HEK293 (cell line): ENCODE data around the gene ACBD3.

Source experiments
- CTCF ChIA-PET: fragments of 350-600 bp; formaldehyde crosslinking; extraction: SDS; loops from one replicate; lab custom pipeline; 2021; ENCODE audit warnings: antibody characterized with exemption; lab: Yijun Ruan, JAX
- POLR2A ChIA-PET: fragments of 300-600 bp; formaldehyde crosslinking; extraction: SDS; loops from one replicate; lab custom pipeline; 2020; ENCODE audit warnings: antibody characterized with exemption, inconsistent platforms; lab: Yijun Ruan, JAX
- H3K27ac ChIP-seq: fragments of 200-500 bp; sonication (Bioruptor generic); 2 replicates; pipeline ENCODE4 v1.5.1; 2014; ENCODE audit warnings: low read depth, low read length, control low read depth, inconsistent platforms; ENCODE audit errors: extremely low read depth
- H3K36me3 ChIP-seq, 2 experiments: fragments of 200-500 bp in 1 of 2; sonication (Bioruptor generic) in 1 of 2; 1 replicate in 1 of 2; 2 replicates in 1 of 2; pipeline ENCODE4 v1.5.1; 2014 to 2017; ENCODE audit warnings: inconsistent platforms in 2 of 2, low read length in 2 of 2; ENCODE audit not compliant: control insufficient read depth in 2 of 2, insufficient read depth in 1 of 2
- H3K4me1 ChIP-seq: fragments of 200-500 bp; sonication (Bioruptor generic); 2 replicates; pipeline ENCODE4 v1.5.1; 2014; ENCODE audit warnings: mild to moderate bottlenecking, low read length, inconsistent platforms; ENCODE audit not compliant: control insufficient read depth, insufficient read depth
- H3K4me3 ChIP-seq: 2 replicates; pipeline ENCODE4 v1.5.1; 2011; ENCODE audit warnings: low read depth, mild to moderate bottlenecking, control low read depth, low read length, moderate library complexity
- H3K9me3 ChIP-seq: fragments of 200-500 bp; sonication (Bioruptor generic); 2 replicates; pipeline ENCODE4 v1.5.1; 2014; ENCODE audit warnings: low read depth, low read length, inconsistent platforms; ENCODE audit not compliant: control insufficient read depth, insufficient read depth
- GFI1B ChIP-seq: fragments of 450-650 bp; formaldehyde crosslinking; IDR thresholded peaks from 2 replicates; pipeline ENCODE4 v1.5.1; 2016; ENCODE audit warnings: missing biosample characterization, missing genetic modification characterization
- KLF9 ChIP-seq: fragments of 450-650 bp; formaldehyde crosslinking; IDR thresholded peaks from 2 replicates; pipeline ENCODE4 v1.5.1; 2016; ENCODE audit warnings: missing biosample characterization, missing genetic modification characterization, low read depth
- PRDM2 ChIP-seq: fragments of 450-650 bp; formaldehyde crosslinking; IDR thresholded peaks from 2 replicates; pipeline ENCODE4 v1.5.1; 2016; ENCODE audit warnings: missing biosample characterization, missing genetic modification characterization, borderline replicate concordance
- PRDM6 ChIP-seq: fragments of 450-650 bp; formaldehyde crosslinking; IDR thresholded peaks from 2 replicates; pipeline ENCODE4 v1.5.1; 2017; ENCODE audit warnings: missing biosample characterization, missing genetic modification characterization
- WT1 ChIP-seq: fragments of 450-650 bp; formaldehyde crosslinking; IDR thresholded peaks from 2 replicates; pipeline ENCODE4 v1.5.1; 2016; ENCODE audit warnings: missing biosample characterization, missing genetic modification characterization
- ZBTB48 ChIP-seq: fragments of 450-650 bp; formaldehyde crosslinking; IDR thresholded peaks from 2 replicates; pipeline ENCODE4 v1.5.1; 2016; ENCODE audit warnings: missing biosample characterization, missing genetic modification characterization
- ZBTB6 ChIP-seq: fragments of 450-650 bp; formaldehyde crosslinking; IDR thresholded peaks from 2 replicates; pipeline ENCODE4 v1.5.1; 2017; ENCODE audit warnings: missing biosample characterization, missing genetic modification characterization
- ZIC2 ChIP-seq: fragments of 450-650 bp; formaldehyde crosslinking; IDR thresholded peaks from 2 replicates; pipeline ENCODE4 v1.5.1; 2016; ENCODE audit warnings: missing biosample characterization, missing genetic modification characterization
- ZNF202 ChIP-seq: fragments of 450-650 bp; formaldehyde crosslinking; IDR thresholded peaks from 2 replicates; pipeline ENCODE4 v1.5.1; 2016; ENCODE audit warnings: missing biosample characterization, missing genetic modification characterization, borderline replicate concordance
- ZNF292 ChIP-seq: fragments of 450-650 bp; formaldehyde crosslinking; IDR thresholded peaks from 2 replicates; pipeline ENCODE4 v1.5.1; 2016; ENCODE audit warnings: low read depth, missing biosample characterization, missing genetic modification characterization, borderline replicate concordance
- ZNF335 ChIP-seq: fragments of 450-650 bp; formaldehyde crosslinking; conservative IDR thresholded peaks from 2 replicates; pipeline ENCODE4 v1.5.1; 2016; ENCODE audit warnings: missing biosample characterization, missing genetic modification characterization
- ZNF350 ChIP-seq: fragments of 450-650 bp; formaldehyde crosslinking; IDR thresholded peaks from 2 replicates; pipeline ENCODE4 v1.5.0; 2017; ENCODE audit warnings: missing biosample characterization, mild to moderate bottlenecking, missing genetic modification characterization
- ZNF571 ChIP-seq: fragments of 450-650 bp; formaldehyde crosslinking; IDR thresholded peaks from 2 replicates; pipeline ENCODE4 v1.5.0; 2017; ENCODE audit warnings: missing biosample characterization, missing genetic modification characterization
- ZNF629 ChIP-seq: fragments of 450-650 bp; formaldehyde crosslinking; IDR thresholded peaks from 2 replicates; pipeline ENCODE4 v1.5.1; 2017; ENCODE audit warnings: missing biosample characterization, missing genetic modification characterization
- ZNF670 ChIP-seq: fragments of 450-650 bp; formaldehyde crosslinking; IDR thresholded peaks from 2 replicates; pipeline ENCODE4 v1.5.1; 2016; ENCODE audit warnings: missing biosample characterization, missing genetic modification characterization, low read depth
- ZNF830 ChIP-seq: fragments of 450-650 bp; IDR thresholded peaks from 2 replicates; pipeline ENCODE4 v1.5.0; 2018; ENCODE audit warnings: missing biosample characterization, missing genetic modification characterization, low read depth, mild to moderate bottlenecking, moderate library complexity
- ZSCAN30 ChIP-seq: fragments of 450-650 bp; IDR thresholded peaks from 2 replicates; pipeline ENCODE4 v1.5.1; 2018; ENCODE audit warnings: missing biosample characterization, mild to moderate bottlenecking, missing genetic modification characterization, moderate library complexity
- TF ChIP-seq, protein P1 (sequence below): fragments of 450-650 bp; formaldehyde crosslinking; IDR thresholded peaks from 2 replicates; pipeline ENCODE4 v1.5.1; 2016; ENCODE audit warnings: missing biosample characterization, missing genetic modification characterization
- TF ChIP-seq, protein P2 (sequence below): fragments of 450-650 bp; formaldehyde crosslinking; IDR thresholded peaks from 2 replicates; pipeline ENCODE4 v1.5.1; 2016; ENCODE audit warnings: missing biosample characterization, missing genetic modification characterization
- TF ChIP-seq, protein P3 (sequence below): fragments of 450-650 bp; formaldehyde crosslinking; IDR thresholded peaks from 2 replicates; pipeline ENCODE4 v1.5.1; 2017; ENCODE audit warnings: missing biosample characterization, missing genetic modification characterization
- TF ChIP-seq, protein P4 (sequence below): fragments of 450-650 bp; formaldehyde crosslinking; IDR thresholded peaks from 2 replicates; pipeline ENCODE4 v1.5.1; 2016; ENCODE audit warnings: missing biosample characterization, missing genetic modification characterization

Gene ACBD3

DNA sequence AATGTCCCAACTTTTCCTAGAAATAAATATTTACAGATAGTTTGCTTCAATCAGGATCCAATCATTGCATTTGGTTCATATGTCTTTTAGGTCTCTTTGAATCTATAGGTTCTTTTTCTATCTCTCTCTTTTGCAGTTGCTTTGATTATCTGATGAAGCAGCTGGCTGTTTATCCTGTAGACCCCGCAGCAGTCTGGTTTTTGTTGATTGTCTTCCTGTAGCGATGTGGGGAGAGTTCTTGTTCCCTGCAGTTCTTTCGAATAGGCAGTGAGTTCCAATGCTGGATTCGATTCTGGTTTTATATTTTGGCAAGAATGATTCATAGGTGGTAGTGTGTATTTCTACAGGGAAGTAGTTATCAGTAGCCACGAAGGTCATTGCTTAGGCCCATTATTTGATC, 29.5 kb upstream of the ACBD3 start (continued):
- TF ChIP-seq, protein P1, sequence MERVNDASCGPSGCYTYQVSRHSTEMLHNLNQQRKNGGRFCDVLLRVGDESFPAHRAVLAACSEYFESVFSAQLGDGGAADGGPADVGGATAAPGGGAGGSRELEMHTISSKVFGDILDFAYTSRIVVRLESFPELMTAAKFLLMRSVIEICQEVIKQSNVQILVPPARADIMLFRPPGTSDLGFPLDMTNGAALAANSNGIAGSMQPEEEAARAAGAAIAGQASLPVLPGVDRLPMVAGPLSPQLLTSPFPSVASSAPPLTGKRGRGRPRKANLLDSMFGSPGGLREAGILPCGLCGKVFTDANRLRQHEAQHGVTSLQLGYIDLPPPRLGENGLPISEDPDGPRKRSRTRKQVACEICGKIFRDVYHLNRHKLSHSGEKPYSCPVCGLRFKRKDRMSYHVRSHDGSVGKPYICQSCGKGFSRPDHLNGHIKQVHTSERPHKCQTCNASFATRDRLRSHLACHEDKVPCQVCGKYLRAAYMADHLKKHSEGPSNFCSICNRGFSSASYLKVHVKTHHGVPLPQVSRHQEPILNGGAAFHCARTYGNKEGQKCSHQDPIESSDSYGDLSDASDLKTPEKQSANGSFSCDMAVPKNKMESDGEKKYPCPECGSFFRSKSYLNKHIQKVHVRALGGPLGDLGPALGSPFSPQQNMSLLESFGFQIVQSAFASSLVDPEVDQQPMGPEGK (tag by site-specific recombination): no peak
- TF ChIP-seq KLF9 (no peak), ZSCAN30 (no peak)

DNA sequence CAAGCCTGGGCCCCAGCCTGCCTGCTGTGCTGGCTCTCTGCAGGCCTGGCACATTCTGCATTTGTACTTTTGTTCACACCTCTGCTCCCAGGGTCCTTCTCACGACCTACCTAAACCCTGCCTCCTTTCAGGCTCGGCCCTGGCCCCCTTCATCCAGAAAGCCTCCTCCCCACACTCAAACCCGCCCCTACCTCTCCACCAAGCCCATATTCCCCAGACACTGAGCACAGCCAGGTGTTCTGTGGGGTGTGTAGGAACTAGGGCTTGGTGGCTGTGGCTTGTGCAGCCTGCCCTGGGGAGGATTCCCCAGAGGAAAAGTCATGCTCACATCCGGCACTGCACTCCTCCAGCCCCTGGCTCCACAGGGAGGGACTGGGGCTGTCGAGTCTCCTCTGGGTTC, 28.7 kb upstream of the ACBD3 start:
- POLR2A ChIA-PET: no interaction called here
- H3K27ac ChIP-seq: no peak overlapping the region
- H3K36me3 ChIP-seq: no peaks in the 10 kb centered on the region
- H3K4me3 ChIP-seq: no peak overlapping the region
- H3K9me3 ChIP-seq: no peaks in the 10 kb centered on the region
- no peaks in the 10 kb centered on the region for H3K4me1 ChIP-seq
- CTCF ChIA-PET: interaction anchor here (1.5 kb wide), 2 partner anchors 14 to 18 kb away, joined by 4 to 5 read pairs; no protein-coding TSS in a partner anchor
- TF ChIP-seq, protein P2, sequence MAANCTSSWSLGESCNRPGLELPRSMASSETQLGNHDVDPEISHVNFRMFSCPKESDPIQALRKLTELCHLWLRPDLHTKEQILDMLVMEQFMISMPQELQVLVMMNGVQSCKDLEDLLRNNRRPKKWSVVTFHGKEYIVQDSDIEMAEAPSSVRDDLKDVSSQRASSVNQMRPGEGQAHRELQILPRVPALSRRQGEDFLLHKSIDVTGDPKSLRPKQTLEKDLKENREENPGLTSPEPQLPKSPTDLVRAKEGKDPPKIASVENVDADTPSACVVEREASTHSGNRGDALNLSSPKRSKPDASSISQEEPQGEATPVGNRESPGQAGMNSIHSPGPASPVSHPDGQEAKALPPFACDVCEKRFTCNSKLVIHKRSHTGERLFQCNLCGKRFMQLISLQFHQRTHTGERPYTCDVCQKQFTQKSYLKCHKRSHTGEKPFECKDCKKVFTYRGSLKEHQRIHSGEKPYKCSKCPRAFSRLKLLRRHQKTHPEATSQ (tag by site-specific recombination): no peak
- TF ChIP-seq ZNF292 (no peak), ZBTB48 (tag by site-specific recombination) (0 out of 2 replicates have a peak, but pooled peaks have one; percentile 18), ZNF335 (tag by site-specific recombination) (peak; percentile 69), ZSCAN30 (no peak), ZBTB6 (no peak), PRDM2 (tag by site-specific recombination) (no peak), WT1 (tag by site-specific recombination) (no peak), PRDM6 (no peak), ZNF830 (tag by site-specific recombination) (no peak), ZNF629 (no peak), ZNF670 (tag by site-specific recombination) (no peak), ZIC2 (0 out of 2 replicates have a peak, but pooled peaks have one; percentile 39), ZNF202 (no peak), ZNF571 (tag by site-specific recombination) (no peak), GFI1B (tag by site-specific recombination) (no peak), ZNF350 (tag by site-specific recombination) (no peak)
- TF ChIP-seq, protein P3, sequence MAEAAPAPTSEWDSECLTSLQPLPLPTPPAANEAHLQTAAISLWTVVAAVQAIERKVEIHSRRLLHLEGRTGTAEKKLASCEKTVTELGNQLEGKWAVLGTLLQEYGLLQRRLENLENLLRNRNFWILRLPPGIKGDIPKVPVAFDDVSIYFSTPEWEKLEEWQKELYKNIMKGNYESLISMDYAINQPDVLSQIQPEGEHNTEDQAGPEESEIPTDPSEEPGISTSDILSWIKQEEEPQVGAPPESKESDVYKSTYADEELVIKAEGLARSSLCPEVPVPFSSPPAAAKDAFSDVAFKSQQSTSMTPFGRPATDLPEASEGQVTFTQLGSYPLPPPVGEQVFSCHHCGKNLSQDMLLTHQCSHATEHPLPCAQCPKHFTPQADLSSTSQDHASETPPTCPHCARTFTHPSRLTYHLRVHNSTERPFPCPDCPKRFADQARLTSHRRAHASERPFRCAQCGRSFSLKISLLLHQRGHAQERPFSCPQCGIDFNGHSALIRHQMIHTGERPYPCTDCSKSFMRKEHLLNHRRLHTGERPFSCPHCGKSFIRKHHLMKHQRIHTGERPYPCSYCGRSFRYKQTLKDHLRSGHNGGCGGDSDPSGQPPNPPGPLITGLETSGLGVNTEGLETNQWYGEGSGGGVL (tag by site-specific recombination): no peak
- TF ChIP-seq, protein P4, sequence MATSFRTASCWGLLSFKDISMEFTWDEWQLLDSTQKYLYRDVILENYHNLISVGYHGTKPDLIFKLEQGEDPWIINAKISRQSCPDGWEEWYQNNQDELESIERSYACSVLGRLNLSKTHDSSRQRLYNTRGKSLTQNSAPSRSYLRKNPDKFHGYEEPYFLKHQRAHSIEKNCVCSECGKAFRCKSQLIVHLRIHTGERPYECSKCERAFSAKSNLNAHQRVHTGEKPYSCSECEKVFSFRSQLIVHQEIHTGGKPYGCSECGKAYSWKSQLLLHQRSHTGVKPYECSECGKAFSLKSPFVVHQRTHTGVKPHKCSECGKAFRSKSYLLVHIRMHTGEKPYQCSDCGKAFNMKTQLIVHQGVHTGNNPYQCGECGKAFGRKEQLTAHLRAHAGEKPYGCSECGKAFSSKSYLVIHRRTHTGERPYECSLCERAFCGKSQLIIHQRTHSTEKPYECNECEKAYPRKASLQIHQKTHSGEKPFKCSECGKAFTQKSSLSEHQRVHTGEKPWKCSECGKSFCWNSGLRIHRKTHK (tag by site-specific recombination): no peak
